K562 (cell line): ENCODE results near the gene REPS1. TPM values are rescaled to one million over a fixed set of nuclear protein-coding genes. Genes with fewer than 3 reads are reported as not detected.
A peak's percentile ranks its signal among the peaks of the same experiment; 100 is the strongest.

Source experiments
- BDP1 ChIP-seq: IDR thresholded peaks from 3 replicates; pipeline ENCODE4 v1.6.1; 2011; ENCODE audit not compliant: insufficient read length, insufficient read depth
- BRD9 ChIP-seq: fragments of 450-650 bp; IDR thresholded peaks from 2 replicates; pipeline ENCODE4 v1.6.1; 2018; ENCODE audit warnings: low read depth; ENCODE audit not compliant: partially characterized antibody
- CBFA2T3 ChIP-seq: fragments of 450-650 bp; IDR thresholded peaks from 2 replicates; pipeline ENCODE4 v1.6.1; 2017
- CHD2 ChIP-seq: IDR thresholded peaks from 2 replicates; pipeline ENCODE4 v1.6.1; 2011; ENCODE audit warnings: low read depth, low read length
- CTBP1 ChIP-seq: fragments of 450-650 bp; IDR thresholded peaks from 2 replicates; pipeline ENCODE4 v1.6.1; 2016; ENCODE audit warnings: borderline replicate concordance
- ELF4 ChIP-seq: fragments of 450-650 bp; formaldehyde crosslinking; IDR thresholded peaks from 2 replicates; pipeline ENCODE4 v1.4.0; 2022; ENCODE audit warnings: missing genetic modification characterization
- HDAC2 ChIP-seq: fragments of 450-650 bp; IDR thresholded peaks from 2 replicates; pipeline ENCODE4 v1.6.1; 2016; ENCODE audit warnings: mild to moderate bottlenecking
- KDM1A ChIP-seq, 2 experiments: fragments of 450-650 bp; IDR thresholded peaks; 2 replicates each; pipeline ENCODE4 v1.6.1; 2016; ENCODE audit warnings: mild to moderate bottlenecking in 2 of 2
- KLF1 ChIP-seq: fragments of 450-650 bp; IDR thresholded peaks from 2 replicates; pipeline ENCODE4 v1.6.1; 2016; ENCODE audit warnings: missing genetic modification characterization, missing compliant biosample characterization
- KLF6 ChIP-seq: fragments of 250-450 bp; sonication (Bioruptor Pico); IDR thresholded peaks from 2 replicates; pipeline ENCODE4 v1.4.0; 2020; ENCODE audit warnings: mild to moderate bottlenecking, moderate library complexity, borderline replicate concordance
- NFYB ChIP-seq: IDR thresholded peaks from 2 replicates; pipeline ENCODE4 v1.6.1; 2011; ENCODE audit warnings: mild to moderate bottlenecking, moderate library complexity; ENCODE audit not compliant: insufficient read length; ENCODE audit errors: extremely low read depth
- PCBP2 ChIP-seq: fragments of 200-400 bp; formaldehyde crosslinking; IDR thresholded peaks from 2 replicates; pipeline ENCODE4 v1.6.1; 2018; ENCODE audit warnings: low read length, low read depth, mild to moderate bottlenecking, moderate library complexity; ENCODE audit not compliant: poor library complexity, severe bottlenecking
- RBM39 ChIP-seq: fragments of 200-400 bp; formaldehyde crosslinking; optimal IDR thresholded peaks from 2 replicates; pipeline ENCODE3; 2018; ENCODE audit warnings: low read depth, low read length
- RCOR1 ChIP-seq, 2 experiments: IDR thresholded peaks; 2 replicates each; pipeline ENCODE4 v1.6.1; 2012; ENCODE audit warnings: low read depth in 2 of 2, low read length in 2 of 2, borderline replicate concordance in 1 of 2, improper control_type of control experiment in 1 of 2
- YBX1 ChIP-seq: fragments of 450-650 bp; IDR thresholded peaks from 2 replicates; pipeline ENCODE4 v1.7.1; 2016; ENCODE audit warnings: mild to moderate bottlenecking
- ZBTB43 ChIP-seq: sonication (generic); formaldehyde crosslinking; IDR thresholded peaks from 2 replicates; pipeline ENCODE4 v1.8.0; 2023; ENCODE audit warnings: mild to moderate bottlenecking, missing genetic modification reagents
- ZNF445 ChIP-seq: fragments of 250-450 bp; sonication (Bioruptor Pico); IDR thresholded peaks from 2 replicates; pipeline ENCODE4 v1.4.0; 2020; ENCODE audit warnings: low read depth, mild to moderate bottlenecking, moderate library complexity
- ZNF639 ChIP-seq, 2 experiments: fragments of 200-800 bp in 1 of 2; sonication (Bioruptor generic) in 1 of 2; sonication (generic) in 1 of 2; formaldehyde crosslinking in 1 of 2; IDR thresholded peaks in 1 of 2; conservative IDR thresholded peaks in 1 of 2; 2 replicates each; pipeline versions ENCODE4 v1.5.0 to v1.6.1; 2016 to 2020; ENCODE audit warnings: missing compliant biosample characterization in 1 of 2, missing genetic modification characterization in 1 of 2, missing genetic modification reagents in 1 of 2
- ZNF696 ChIP-seq: fragments of 250-450 bp; sonication (Bioruptor Pico); conservative IDR thresholded peaks from 2 replicates; pipeline ENCODE4 v1.4.0; 2020; ENCODE audit warnings: mild to moderate bottlenecking, moderate library complexity
- polyA plus RNA-seq, 8 experiments: library from polyadenylated mRNA; depleted of rRNA in 4 of 8; stranded (reverse) in 5 of 8; unstranded in 3 of 8; fragments of >200 nt; fragmentation: Nextera tagmentation in 2 of 8; fragmentation: Illumina TruSeq in 1 of 8; extraction: Ambion mirVana in 2 of 8; extraction: Trizol in 1 of 8; gene quantifications; 2 replicates each; pipeline versions ENCODE4 v1.2.1 to v1.2.3, GENCODE V29; 2011 to 2014; ENCODE audit warnings: inconsistent platforms in 1 of 8, missing spikeins in 1 of 8
- total RNA-seq, 7 experiments: library from RNA; depleted of rRNA in 6 of 7; stranded (reverse); fragments of >200 nt in 6 of 7; fragmentation: Illumina TruSeq in 2 of 7; extraction: Trizol in 2 of 7; gene quantifications; 2 replicates each; pipeline versions ENCODE4 v1.2.1 to v1.2.3, GENCODE V29; 2011 to 2021; ENCODE audit warnings: low replicate concordance in 1 of 7
- TF ChIP-seq, protein P1 (sequence below), 2 experiments: fragments of 450-650 bp; conservative IDR thresholded peaks; 2 replicates each; pipeline ENCODE4 v1.6.1; 2017; ENCODE audit warnings: mild to moderate bottlenecking in 2 of 2, moderate library complexity in 2 of 2
- TF ChIP-seq, protein P2 (sequence below): fragments of 450-650 bp; IDR thresholded peaks from 2 replicates; pipeline ENCODE4 v1.7.1; 2018; ENCODE audit warnings: mild to moderate bottlenecking, low read depth; ENCODE audit not compliant: partially characterized antibody

REPS1 gene
- total and polyA plus RNA-seq, 9 of the 15 experiments (the other 6 are each of a cell fraction or from before 2014, with no cell fraction given), result 7.9 to 36.0 (median 27.8) TPM

- TF ChIP-seq KLF1 (peak; percentile 66), ZNF639 (CRISPR knock-in tag; conservative IDR thresholded peaks at IDR 0.05 in 1 of 2, IDR thresholded peaks at IDR 0.05 in 1 of 2) (no peak), ZNF696 (CRISPR knock-in tag) (no peak), CTBP1 (no peak), KLF6 (CRISPR knock-in tag) (no peak), KDM1A (IDR thresholded peaks at IDR 0.05) (peak; percentile 96 to 97), ZNF445 (CRISPR knock-in tag) (no peak), ZBTB43 (CRISPR knock-in tag) (no peak), CHD2 (no peak), BRD9 (no peak), CBFA2T3 (peak; percentile 75), NFYB (no peak), ELF4 (CRISPR knock-in tag) (no peak), BDP1 (no peak), YBX1 (no peak), RCOR1 (IDR thresholded peaks at IDR 0.05; ENCODE audit: borderline replicate concordance in 1 of 2, low read depth in 2 of 2, low read length in 2 of 2) (peak; percentile 83 to 97), PCBP2 (no peak), HDAC2 (peak; percentile 94), RBM39 (no peak)
- TF ChIP-seq, protein P1, sequence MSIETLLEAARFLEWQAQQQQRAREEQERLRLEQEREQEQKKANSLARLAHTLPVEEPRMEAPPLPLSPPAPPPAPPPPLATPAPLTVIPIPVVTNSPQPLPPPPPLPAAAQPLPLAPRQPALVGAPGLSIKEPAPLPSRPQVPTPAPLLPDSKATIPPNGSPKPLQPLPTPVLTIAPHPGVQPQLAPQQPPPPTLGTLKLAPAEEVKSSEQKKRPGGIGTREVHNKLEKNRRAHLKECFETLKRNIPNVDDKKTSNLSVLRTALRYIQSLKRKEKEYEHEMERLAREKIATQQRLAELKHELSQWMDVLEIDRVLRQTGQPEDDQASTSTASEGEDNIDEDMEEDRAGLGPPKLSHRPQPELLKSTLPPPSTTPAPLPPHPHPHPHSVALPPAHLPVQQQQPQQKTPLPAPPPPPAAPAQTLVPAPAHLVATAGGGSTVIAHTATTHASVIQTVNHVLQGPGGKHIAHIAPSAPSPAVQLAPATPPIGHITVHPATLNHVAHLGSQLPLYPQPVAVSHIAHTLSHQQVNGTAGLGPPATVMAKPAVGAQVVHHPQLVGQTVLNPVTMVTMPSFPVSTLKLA (conservative IDR thresholded peaks at IDR 0.05), result peak in 1 of 2 experiments; percentile 22; a peak in 1 of 4 replicates
- TF ChIP-seq, protein P2, sequence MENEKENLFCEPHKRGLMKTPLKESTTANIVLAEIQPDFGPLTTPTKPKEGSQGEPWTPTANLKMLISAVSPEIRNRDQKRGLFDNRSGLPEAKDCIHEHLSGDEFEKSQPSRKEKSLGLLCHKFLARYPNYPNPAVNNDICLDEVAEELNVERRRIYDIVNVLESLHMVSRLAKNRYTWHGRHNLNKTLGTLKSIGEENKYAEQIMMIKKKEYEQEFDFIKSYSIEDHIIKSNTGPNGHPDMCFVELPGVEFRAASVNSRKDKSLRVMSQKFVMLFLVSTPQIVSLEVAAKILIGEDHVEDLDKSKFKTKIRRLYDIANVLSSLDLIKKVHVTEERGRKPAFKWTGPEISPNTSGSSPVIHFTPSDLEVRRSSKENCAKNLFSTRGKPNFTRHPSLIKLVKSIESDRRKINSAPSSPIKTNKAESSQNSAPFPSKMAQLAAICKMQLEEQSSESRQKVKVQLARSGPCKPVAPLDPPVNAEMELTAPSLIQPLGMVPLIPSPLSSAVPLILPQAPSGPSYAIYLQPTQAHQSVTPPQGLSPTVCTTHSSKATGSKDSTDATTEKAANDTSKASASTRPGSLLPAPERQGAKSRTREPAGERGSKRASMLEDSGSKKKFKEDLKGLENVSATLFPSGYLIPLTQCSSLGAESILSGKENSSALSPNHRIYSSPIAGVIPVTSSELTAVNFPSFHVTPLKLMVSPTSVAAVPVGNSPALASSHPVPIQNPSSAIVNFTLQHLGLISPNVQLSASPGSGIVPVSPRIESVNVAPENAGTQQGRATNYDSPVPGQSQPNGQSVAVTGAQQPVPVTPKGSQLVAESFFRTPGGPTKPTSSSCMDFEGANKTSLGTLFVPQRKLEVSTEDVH, result no peak
Observed at GRCh38 chr6:138981416-138981815, 6.6 kb downstream of the REPS1 start (continued).
